Natural killer cell (primary cell): ENCODE data around the gene MCOLN2. TPM values are rescaled to one million over a fixed set of nuclear protein-coding genes. Genes with fewer than 3 reads are reported as not detected.
"Not testable (repeated sequence)": the region's sequence is repeated elsewhere in the genome, so short reads cannot be mapped to it uniquely, and the experiment has no call there.

Source experiments
- ATAC-seq, 3 donors: fragments of 150-1000 bp in 2 of 3; fragments of 200-7000 bp in 1 of 3; cut with Tn5 transposase; 1 replicate in 1 of 3; 2 replicates in 2 of 3; pipeline ENCODE4 v1.10.0; 2021; ENCODE audit warnings: mild to moderate bottlenecking in 2 of 3, moderate library complexity in 2 of 3
- DNase-seq, 2 donors: peaks; one replicate each; pipeline versions ENCODE4 v3.0.0 to v3.0.0-alpha.2; 2013 to 2021; ENCODE audit warnings: mixed read lengths in 1 of 2
- H3K27ac ChIP-seq: one replicate; pipeline ENCODE4 v1.5.1; 2013; ENCODE audit warnings: mild to moderate bottlenecking, low read length
- H3K27me3 ChIP-seq: one replicate; pipeline ENCODE4 v1.6.1; 2013; ENCODE audit warnings: low read length; ENCODE audit not compliant: control insufficient read depth, insufficient read depth
- H3K36me3 ChIP-seq: one replicate; pipeline ENCODE4 v1.6.1; 2013; ENCODE audit warnings: low read length; ENCODE audit not compliant: control insufficient read depth, insufficient read depth
- H3K4me1 ChIP-seq: one replicate; pipeline ENCODE4 v1.6.1; 2013; ENCODE audit warnings: low read length; ENCODE audit not compliant: control insufficient read depth, insufficient read depth
- H3K4me3 ChIP-seq: one replicate; pipeline ENCODE4 v1.5.1; 2013; ENCODE audit warnings: low read length
- H3K9me3 ChIP-seq: one replicate; pipeline ENCODE4 v1.6.1; 2013; ENCODE audit warnings: low read length; ENCODE audit not compliant: control insufficient read depth, insufficient read depth
- H3K27ac Mint-ChIP-seq, 2 donors: one replicate each; pipeline ENCODE4 v1.8.0; 2022; ENCODE audit warnings: mild to moderate bottlenecking in 2 of 2, mixed read lengths in 2 of 2, moderate library complexity in 1 of 2
- H3K27me3 Mint-ChIP-seq, 2 donors: one replicate each; pipeline ENCODE4 v1.8.0; 2022; ENCODE audit warnings: low read depth in 2 of 2, mixed read lengths in 2 of 2
- H3K36me3 Mint-ChIP-seq: one replicate; pipeline ENCODE4 v1.8.0; 2022; ENCODE audit warnings: mixed read lengths
- H3K4me1 Mint-ChIP-seq, 2 donors: one replicate each; pipeline ENCODE4 v1.8.0; 2022; ENCODE audit warnings: mixed read lengths in 2 of 2
- H3K4me3 Mint-ChIP-seq: one replicate; pipeline ENCODE4 v1.8.0; 2022; ENCODE audit warnings: mild to moderate bottlenecking, moderate library complexity, mixed read lengths
- H3K9me3 Mint-ChIP-seq, 2 donors: one replicate each; pipeline ENCODE4 v1.8.0; 2022; ENCODE audit warnings: mixed read lengths in 2 of 2
- CTCF ChIP-seq: fragments of 200-600 bp; IDR thresholded peaks from one replicate; pipeline ENCODE4 v1.8.0; 2022; ENCODE audit warnings: antibody characterized with exemption
- WGBS: methylation state at CpG from one replicate; pipeline ENCODE4 v1.1.7; 2013; ENCODE audit warnings: missing lambda C conversion rate; ENCODE audit not compliant: insufficient coverage; 5-methylcytosine and 5-hydroxymethylcytosine counted together
- intact Hi-C: fragments of 100-400 bp; cut with micrococcal nuclease; formaldehyde crosslinking; loops from one replicate; pipeline ENCODE4 v1.14.2; 2022
- total RNA-seq, 4 donors: library from RNA; stranded (reverse); fragments of 120-200 nt in 1 of 4; gene quantifications; one replicate each; pipeline versions ENCODE4 v1.2.3 to v1.2.4, GENCODE V29; 2013 to 2022

Gene MCOLN2
- total RNA-seq, 3 donors from 2014 or later (not counting 1 experiment from before 2014, with no cell fraction given): 0.84 to 23.9 (median 3.8) TPM

GRCh38 chr1:84991097-84991920 is 5.6 kb downstream of the MCOLN2 start:
- TF ChIP-seq CTCF: no peak
- WGBS: 57% methylated on average over 7 of the region's 8 CpGs
- no peaks in the 10 kb centered on the region for H3K9me3 ChIP-seq
- Mint-ChIP-seq H3K4me3 (no peak overlapping the region), H3K27me3 (peaks cover 8 to 10% of the 10 kb centered on the region in 2 donors), H3K27ac (no peak overlapping the region), H3K9me3 (no peaks in the 10 kb centered on the region), H3K4me1 (peaks cover 6% of the 10 kb centered on the region in 2 donors), H3K36me3 (no peaks in the 10 kb centered on the region)
- H3K27ac ChIP-seq: no peak overlapping the region
- H3K4me1 ChIP-seq: peaks cover 13% of the 10 kb centered on the region
- H3K36me3 ChIP-seq: no peaks in the 10 kb centered on the region
- intact Hi-C loops: no loop called here
- DNase-seq: peak in 1 of 2 donors; percentile 15
- no peaks in the 10 kb centered on the region for H3K27me3 ChIP-seq
- no peak for ATAC-seq
- no peak overlapping the region for H3K4me3 ChIP-seq

- H3K4me3 Mint-ChIP-seq: no peak overlapping the region
- WGBS: 6% methylated on average over 2 of the region's 2 CpGs
- intact Hi-C loops: no loop called here
- no peak overlapping the region for H3K4me3 ChIP-seq
- H3K9me3 ChIP-seq: no peaks in the 10 kb centered on the region
- DNase-seq: peak in 1 of 2 donors; percentile 44
- no peak overlapping the region for H3K27ac ChIP-seq
- H3K9me3 Mint-ChIP-seq: no peaks in the 10 kb centered on the region
- H3K27ac Mint-ChIP-seq: no peak overlapping the region
- TF ChIP-seq CTCF: no peak
- peak; percentile 25 to 74 (median 26) for ATAC-seq
- peaks cover 6% of the 10 kb centered on the region in 2 donors for H3K4me1 Mint-ChIP-seq
- H3K27me3 Mint-ChIP-seq: peaks cover 8 to 19% of the 10 kb centered on the region in 2 donors
- H3K36me3 ChIP-seq: no peaks in the 10 kb centered on the region
- no peaks in the 10 kb centered on the region for H3K36me3 Mint-ChIP-seq
- H3K4me1 ChIP-seq: peaks cover 12% of the 10 kb centered on the region
- H3K27me3 ChIP-seq: no peaks in the 10 kb centered on the region
These were observed 8.3 kb downstream of the MCOLN2 start for GRCh38 chr1:84988588-84988987.

- H3K36me3 Mint-ChIP-seq, H3K4me3 Mint-ChIP-seq, intact Hi-C loops, H3K4me1 Mint-ChIP-seq, H3K9me3 Mint-ChIP-seq, H3K27me3 ChIP-seq, ATAC-seq, H3K4me3 ChIP-seq, H3K9me3 ChIP-seq, H3K27ac Mint-ChIP-seq, H3K27ac ChIP-seq, H3K36me3 ChIP-seq, DNase-seq: not testable (repeated sequence)
- H3K4me1 ChIP-seq: peaks cover 12% of the 10 kb centered on the region
- peaks cover 0 to 12% of the 10 kb centered on the region in 2 donors for H3K27me3 Mint-ChIP-seq
- WGBS: 39% methylated on average over 2 of the region's 3 CpGs
These were observed 10.4 kb downstream of the MCOLN2 start for GRCh38 chr1:84986561-84986960.

DNA sequence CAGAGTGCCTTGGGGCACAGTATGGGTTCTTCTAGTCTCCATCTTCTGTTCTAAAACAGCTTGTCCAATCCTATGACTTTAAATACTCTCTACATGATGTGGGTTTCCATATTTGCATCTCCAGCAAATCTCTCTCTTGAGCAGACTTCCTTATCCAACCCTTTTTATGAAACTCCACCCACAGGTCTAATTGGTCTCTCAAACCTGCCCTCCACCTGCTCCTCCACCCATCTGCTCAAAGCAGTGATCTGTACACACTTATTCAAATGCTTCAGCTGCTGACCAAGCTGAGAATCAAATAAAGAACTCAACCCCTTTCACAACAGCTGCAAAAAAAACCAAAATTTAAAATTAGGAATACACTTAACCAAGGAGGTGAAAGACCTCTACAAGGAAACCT is 11.5 kb downstream of the MCOLN2 start:
- no peak for ATAC-seq
- TF ChIP-seq CTCF: no peak
- no peak overlapping the region for H3K4me3 ChIP-seq

More for the DNA sequence above, 11.5 kb downstream of the MCOLN2 start:
- intact Hi-C loops: no loop called here
- Histone ChIP-seq H3K9me3 (no peaks in the 10 kb centered on the region), H3K4me1 (peaks cover 9% of the 10 kb centered on the region), H3K36me3 (no peaks in the 10 kb centered on the region), H3K27me3 (no peaks in the 10 kb centered on the region), H3K27ac (no peak overlapping the region)
- DNase-seq: no peak
- Mint-ChIP-seq H3K9me3 (no peaks in the 10 kb centered on the region), H3K27me3 (peaks cover 11 to 18% of the 10 kb centered on the region in 2 donors), H3K4me3 (no peak overlapping the region), H3K36me3 (no peaks in the 10 kb centered on the region), H3K4me1 (peaks cover 6% of the 10 kb centered on the region in 2 donors), H3K27ac (no peak overlapping the region)
